Measurements from ENCODE around the gene TCTN2. TPM values are rescaled to one million over a fixed set of nuclear protein-coding genes. Genes with fewer than 3 reads are reported as not detected.

The TCTN2 gene
- total and polyA plus RNA-seq, 2 of the 4 experiments (the other 2 are of a cell fraction) = 8.4 to 13.6 TPM

DNA sequence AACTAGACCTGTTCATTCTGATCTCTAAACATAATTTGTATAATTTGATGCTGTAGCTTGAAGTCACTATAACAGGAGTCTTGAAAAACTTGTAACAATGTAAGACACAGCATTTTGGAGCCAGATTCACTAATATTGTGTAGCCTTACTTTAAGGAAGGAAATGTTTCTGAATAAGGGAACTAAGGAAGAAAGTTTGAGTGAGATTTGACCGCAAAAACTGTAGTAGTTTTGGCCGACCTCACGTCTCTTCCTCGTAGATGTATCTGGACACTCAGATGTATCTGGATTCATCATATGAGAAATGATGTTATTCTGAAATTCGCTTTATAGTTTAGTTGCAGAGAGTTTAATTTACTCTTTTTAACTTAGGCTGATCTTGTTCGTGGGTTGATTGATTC is 77.2 kb downstream of the TCTN2 start:
- Histone ChIP-seq H4K8ac (ENCODE audit: low read depth in 2 of 2, low read length in 2 of 2) (no peak overlapping the region), H3K56ac (ENCODE audit: extremely low read depth, insufficient read depth, low read length) (no peak overlapping the region), H2AK5ac (ENCODE audit: low read depth, low read length) (no peak overlapping the region), H2BK5ac (ENCODE audit: low read depth, low read length, poor library complexity, severe bottlenecking) (no peak overlapping the region), H2AFZ (replicated peaks; ENCODE audit: low read length, poor library complexity) (no peak overlapping the region), H3K9me3 (ENCODE audit: control insufficient read depth, insufficient read depth, low read length) (no peaks in the 10 kb centered on the region), H3K36me3 (ENCODE audit: control insufficient read depth, insufficient read depth, low read length) (peaks cover 35% of the 10 kb centered on the region), H3K4me3 (ENCODE audit: insufficient read depth, low read depth, low read length) (no peak overlapping the region), H3K9ac (ENCODE audit: low read depth, low read length) (no peak overlapping the region), H3K27ac (ENCODE audit: insufficient read depth, low read length) (no peak overlapping the region), H3K18ac (ENCODE audit: low read depth, low read length) (no peak overlapping the region), H3K9me1 (ENCODE audit: insufficient read depth, low read length) (peaks cover 3% of the 10 kb centered on the region; the same call in 1 of the 2 replicates), H2BK120ac (ENCODE audit: low read depth, low read length) (no peak overlapping the region), H3K79me1 (ENCODE audit: low read depth in 1 of 2, low read length in 2 of 2) (peaks cover 0 to 3% of the 10 kb centered on the region in 2 experiments; a peak in 1 of 4 replicates), H2AK9ac (replicated peaks; ENCODE audit: low read depth, low read length, poor library complexity) (no peak overlapping the region), H3K27me3 (ENCODE audit: control insufficient read depth, insufficient read depth, low read length) (no peaks in the 10 kb centered on the region), H3K4me1 (ENCODE audit: control insufficient read depth, insufficient read depth, low read length) (0 out of 2 replicates have a peak, but pooled peaks cover 1% of the 10 kb centered on the region), H4K91ac (ENCODE audit: insufficient read depth, low read depth, low read length) (no peak overlapping the region), H2BK15ac (ENCODE audit: low read depth, low read length) (no peak overlapping the region), H3K4me2 (ENCODE audit: low read depth, low read length) (no peak overlapping the region), H2BK20ac (ENCODE audit: low read depth, low read length) (no peak overlapping the region), H4K5ac (ENCODE audit: low read depth, low read length) (no peak overlapping the region), H3K4ac (ENCODE audit: low read depth, low read length) (no peak overlapping the region), H3K14ac (replicated peaks; ENCODE audit: low read depth, low read length) (no peak overlapping the region), H3K23ac (ENCODE audit: low read depth, low read length) (no peak overlapping the region), H4K20me1 (ENCODE audit: insufficient read depth, low read length) (no peaks in the 10 kb centered on the region; the same call in 1 of the 2 replicates)
- in situ Hi-C loops (cut with MboI; ENCODE audit: low sequenced_read_pairs) = no loop called here
- no peak for DNase-seq
- intact Hi-C loops (cut with micrococcal nuclease) = no loop called here
- ChIA-PET POLR2A (ENCODE audit: unreplicated experiment) (no interaction called here), CTCF (no interaction called here)
- BruUV-seq (replicated peaks) = no TSS peak
- dilution Hi-C loops (cut with HindIII; ENCODE audit: low sequenced_read_pairs, unreplicated experiment) = no loop called here
- TF ChIP-seq NFE2L2 (IDR thresholded peaks at IDR 0.05; ENCODE audit: low read depth, low read length) (no peak), MAFK (IDR thresholded peaks at IDR 0.05; ENCODE audit: low read depth, low read length) (no peak), RFX5 (IDR thresholded peaks at IDR 0.05; ENCODE audit: low read depth, low read length) (no peak), RCOR1 (IDR thresholded peaks at IDR 0.05; ENCODE audit: insufficient replicate concordance, low read length) (no peak), CEBPB (IDR thresholded peaks at IDR 0.05; ENCODE audit: low read depth, low read length) (no peak), RAD21 (IDR thresholded peaks at IDR 0.05; ENCODE audit: low read length) (no peak), MAZ (IDR thresholded peaks at IDR 0.05; ENCODE audit: borderline replicate concordance, low read depth, low read length) (no peak), BHLHE40 (IDR thresholded peaks at IDR 0.05; ENCODE audit: low read depth, low read length) (no peak), CHD1 (IDR thresholded peaks at IDR 0.05; ENCODE audit: low read depth, low read length) (no peak), MXI1 (IDR thresholded peaks at IDR 0.05; ENCODE audit: borderline replicate concordance, low read depth, low read length) (no peak), POLR2A (IDR thresholded peaks at IDR 0.05; ENCODE audit: low read depth, low read length) (no peak)
- TF ChIP-seq, protein P1, sequence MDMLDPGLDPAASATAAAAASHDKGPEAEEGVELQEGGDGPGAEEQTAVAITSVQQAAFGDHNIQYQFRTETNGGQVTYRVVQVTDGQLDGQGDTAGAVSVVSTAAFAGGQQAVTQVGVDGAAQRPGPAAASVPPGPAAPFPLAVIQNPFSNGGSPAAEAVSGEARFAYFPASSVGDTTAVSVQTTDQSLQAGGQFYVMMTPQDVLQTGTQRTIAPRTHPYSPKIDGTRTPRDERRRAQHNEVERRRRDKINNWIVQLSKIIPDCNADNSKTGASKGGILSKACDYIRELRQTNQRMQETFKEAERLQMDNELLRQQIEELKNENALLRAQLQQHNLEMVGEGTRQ (IDR thresholded peaks at IDR 0.05; ENCODE audit: low read depth, low read length) = no peak
- TF ChIP-seq, protein P2, sequence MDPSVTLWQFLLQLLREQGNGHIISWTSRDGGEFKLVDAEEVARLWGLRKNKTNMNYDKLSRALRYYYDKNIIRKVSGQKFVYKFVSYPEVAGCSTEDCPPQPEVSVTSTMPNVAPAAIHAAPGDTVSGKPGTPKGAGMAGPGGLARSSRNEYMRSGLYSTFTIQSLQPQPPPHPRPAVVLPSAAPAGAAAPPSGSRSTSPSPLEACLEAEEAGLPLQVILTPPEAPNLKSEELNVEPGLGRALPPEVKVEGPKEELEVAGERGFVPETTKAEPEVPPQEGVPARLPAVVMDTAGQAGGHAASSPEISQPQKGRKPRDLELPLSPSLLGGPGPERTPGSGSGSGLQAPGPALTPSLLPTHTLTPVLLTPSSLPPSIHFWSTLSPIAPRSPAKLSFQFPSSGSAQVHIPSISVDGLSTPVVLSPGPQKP (IDR thresholded peaks at IDR 0.05; ENCODE audit: borderline replicate concordance, low read depth, low read length) = no peak
- 100% methylated on average over 4 of the region's 6 CpGs; no CpG with 5 or more reads in 1 of the 2 experiments for WGBS, 2 experiments (ENCODE audit: extremely low coverage in 2 of 2, insufficient read length in 1 of 2)
- ATAC-seq (ENCODE audit: low read depth) = no peak

All from IMR-90 (cell line).